Measurements from ENCODE around the gene EIF1AX.
"Not testable (repeated sequence)": the region's sequence is repeated elsewhere in the genome, so short reads cannot be mapped to it uniquely, and the experiment has no call there.

The EIF1AX gene, protein sequence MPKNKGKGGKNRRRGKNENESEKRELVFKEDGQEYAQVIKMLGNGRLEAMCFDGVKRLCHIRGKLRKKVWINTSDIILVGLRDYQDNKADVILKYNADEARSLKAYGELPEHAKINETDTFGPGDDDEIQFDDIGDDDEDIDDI

DNA sequence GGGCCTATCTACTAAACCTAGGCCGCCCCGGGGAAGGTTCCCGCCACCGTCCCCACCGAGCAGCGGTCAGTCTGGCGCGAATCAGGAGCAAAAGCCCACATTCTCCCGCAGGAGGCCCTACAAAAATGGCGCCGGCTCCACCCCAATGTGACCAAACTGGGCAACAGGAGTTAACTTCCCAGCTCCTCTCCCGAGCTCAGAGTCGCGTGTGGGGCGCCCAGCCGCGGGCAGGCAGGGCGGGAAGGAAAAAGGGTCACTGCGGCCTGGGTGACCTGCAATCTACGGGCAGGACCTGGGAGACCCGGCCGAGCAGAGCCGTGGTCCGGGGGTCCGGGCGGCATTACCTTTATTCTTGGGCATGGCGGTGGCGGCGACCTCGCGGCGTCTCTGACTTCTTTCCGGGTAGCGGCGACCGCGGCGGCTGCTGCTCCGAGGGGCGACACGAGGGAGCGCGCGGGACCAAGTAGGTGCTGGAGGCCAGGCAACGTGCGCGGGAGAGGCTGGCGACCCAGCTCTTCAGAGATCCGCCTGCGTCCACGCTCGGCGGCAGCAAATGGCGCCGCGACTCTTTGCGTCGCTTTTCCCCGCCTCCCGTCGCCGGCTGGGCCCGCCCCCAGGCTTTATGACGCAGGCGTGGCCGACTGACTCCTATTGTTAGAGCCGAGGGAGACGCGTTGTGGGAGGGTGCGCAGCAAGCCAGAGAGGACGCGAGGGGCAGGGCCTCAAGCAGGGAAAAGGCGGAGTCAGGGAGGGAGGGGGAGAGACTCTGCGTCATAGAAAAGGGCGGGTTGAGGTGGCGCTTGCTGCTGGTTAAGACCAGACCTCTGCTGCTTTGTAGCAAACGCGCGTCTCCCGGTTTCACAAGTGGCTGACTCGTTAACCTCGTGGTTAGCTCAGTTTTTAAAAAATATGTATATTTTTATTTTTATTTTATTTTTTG lies at the start of gene EIF1AX:
Gene EIF1AX, minus strand, starts transcription at position 558 of the 940 bp plus-strand sequence. Its CDS starts 198 bp downstream, at position 360.
- DNase-seq = peak; percentile 90

GRCh38 chrX:20189171-20189570 lies 47.5 kb upstream of the EIF1AX start:
- no peak for DNase-seq

GRCh38 chrX:20181598-20182329 lies 40.1 kb upstream of the EIF1AX start:
- no peak for DNase-seq

DNA sequence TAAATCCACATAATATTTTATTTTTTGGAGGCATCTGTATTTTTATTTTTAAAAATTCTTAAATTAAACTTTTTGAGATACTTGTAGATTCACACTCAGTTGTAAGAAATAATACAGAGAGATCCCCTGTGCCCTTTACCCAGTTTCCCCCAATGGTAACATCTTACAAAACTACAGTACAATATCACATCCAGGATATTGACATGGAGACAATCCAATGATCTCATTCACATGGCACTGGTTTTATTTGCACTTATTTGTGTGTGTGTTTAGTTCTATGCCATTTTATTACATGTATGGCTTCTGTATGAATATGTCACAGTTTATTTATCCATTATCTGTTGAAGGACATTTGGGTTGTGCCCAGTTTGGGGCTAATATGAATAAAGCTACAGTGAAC lies 35.5 kb upstream of the EIF1AX start:
- no peak for DNase-seq

DNA sequence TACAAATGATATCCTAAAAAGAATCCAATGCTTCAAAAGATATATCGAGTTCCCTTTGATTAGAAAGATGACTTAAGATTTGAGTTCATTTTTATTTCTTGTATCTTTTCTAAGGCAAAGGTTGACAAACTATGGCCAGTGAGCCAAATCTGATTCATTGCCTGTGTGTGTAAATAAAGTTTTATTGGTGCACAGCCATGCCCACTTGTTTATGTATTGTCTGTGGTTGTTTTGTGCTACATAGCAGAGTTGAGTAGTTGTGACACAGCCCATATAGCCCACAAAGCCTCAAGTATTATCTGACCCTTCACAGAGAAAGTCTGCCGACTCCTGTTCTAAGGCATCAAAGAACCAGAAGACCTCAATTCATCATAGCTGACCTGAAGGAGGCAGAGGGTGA lies 32.2 kb upstream of the EIF1AX start:
- DNase-seq = no peak

DNA sequence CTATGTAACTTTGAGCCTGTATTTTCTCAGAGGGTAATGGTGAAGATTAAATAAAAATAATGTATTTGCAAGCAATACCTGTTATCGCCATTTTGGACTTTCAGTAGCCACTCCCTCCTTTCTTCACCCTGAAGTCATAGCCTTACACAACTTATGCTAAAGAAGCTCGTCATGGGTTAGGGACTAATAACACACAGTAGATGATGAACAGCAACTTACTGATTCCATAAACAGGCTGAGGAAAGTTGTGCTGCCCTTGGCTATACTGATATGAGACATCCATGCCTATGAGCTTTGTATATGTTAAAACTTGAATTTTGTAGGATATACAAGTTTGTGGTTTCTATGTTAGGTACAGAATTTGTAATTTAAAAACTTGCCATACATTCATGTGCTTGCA lies 31.7 kb upstream of the EIF1AX start:
- no peak for DNase-seq

- DNase-seq = no peak
These were observed 30.2 kb upstream of the EIF1AX start for GRCh38 chrX:20171887-20172286.

DNA sequence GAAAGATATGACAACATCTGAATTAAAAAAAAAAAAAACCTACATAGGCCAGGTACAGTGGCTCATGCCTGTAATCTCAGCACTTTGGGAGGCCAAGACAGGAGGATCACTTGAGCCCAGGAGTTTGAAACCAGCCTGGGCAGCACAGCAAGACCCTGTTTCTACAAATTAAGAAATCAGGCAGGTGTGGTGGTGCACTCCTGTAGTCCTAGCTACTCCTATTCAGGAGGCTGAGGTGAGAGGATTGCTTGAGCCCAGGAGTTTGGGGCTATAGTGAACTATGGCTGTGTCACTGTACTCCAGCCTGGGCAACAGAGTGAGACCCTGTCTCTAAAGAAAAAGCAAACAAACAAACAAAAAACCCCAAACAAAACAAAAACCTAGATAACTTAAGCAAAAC lies 20.9 kb upstream of the EIF1AX start:
- not testable (repeated sequence) for DNase-seq

GRCh38 chrX:20159797-20160385 lies 18.3 kb upstream of the EIF1AX start:
- DNase-seq = no peak

DNA sequence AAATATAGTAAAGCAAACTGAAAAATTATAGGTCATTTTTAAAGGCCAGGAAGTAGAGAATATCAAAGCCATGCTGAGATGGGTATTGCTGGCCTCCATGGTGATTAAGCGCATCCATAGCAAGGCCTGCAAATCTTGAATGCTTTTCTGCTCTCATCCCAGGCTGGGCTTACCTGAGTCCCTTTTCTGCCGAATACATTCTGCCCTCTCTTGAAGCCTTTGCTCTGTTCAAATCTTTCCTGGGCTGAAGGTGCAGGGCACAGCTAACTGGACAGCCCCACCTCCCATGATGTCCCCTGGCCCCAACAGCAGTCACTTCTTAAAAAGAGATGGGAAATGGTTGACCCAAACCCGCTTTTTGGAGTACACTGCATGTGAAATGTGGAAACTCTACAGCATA lies 10.1 kb upstream of the EIF1AX start:
- no peak for DNase-seq

DNA sequence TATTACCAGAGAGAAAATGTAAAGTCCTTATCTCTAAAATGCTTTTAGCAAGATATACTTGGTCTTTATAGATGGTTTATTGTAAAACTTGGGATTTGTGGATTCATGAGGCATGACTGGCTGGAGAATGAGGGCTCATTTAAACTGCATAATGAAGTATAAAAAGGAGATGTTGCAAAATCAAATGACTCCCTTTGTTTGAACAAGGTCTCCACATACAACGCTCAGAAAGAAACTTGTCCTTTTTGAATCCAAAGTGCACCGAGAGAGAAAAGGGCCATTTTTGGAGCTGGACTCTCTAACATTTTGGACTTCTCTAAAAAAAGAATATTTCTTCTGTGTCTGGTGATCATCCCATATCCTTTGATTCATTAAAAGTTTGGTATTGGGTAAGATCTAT lies 7.7 kb upstream of the EIF1AX start:
- no peak for DNase-seq

DNA sequence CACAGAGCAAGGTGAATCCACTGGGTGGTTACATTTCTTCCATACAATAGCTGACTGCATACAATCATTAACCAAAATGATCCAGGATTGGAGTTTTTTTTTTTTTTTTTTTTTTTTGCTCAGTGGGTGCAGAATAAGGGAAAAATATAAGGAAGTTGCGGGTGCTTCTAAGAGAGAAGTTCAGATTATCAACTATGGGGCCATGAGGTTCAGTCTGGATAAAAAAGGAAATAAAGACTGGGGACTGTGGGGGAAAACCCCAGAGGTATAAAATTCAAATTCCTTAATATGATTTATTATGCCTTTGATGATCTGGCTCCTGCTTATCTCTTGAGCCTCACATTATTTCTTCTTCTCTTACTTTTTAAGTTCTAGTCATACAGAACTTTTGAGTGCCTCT lies 5.9 kb upstream of the EIF1AX start:
- DNase-seq = no peak

- DNase-seq = no peak
These were observed 2.9 kb upstream of the EIF1AX start for GRCh38 chrX:20144491-20144890.

DNA sequence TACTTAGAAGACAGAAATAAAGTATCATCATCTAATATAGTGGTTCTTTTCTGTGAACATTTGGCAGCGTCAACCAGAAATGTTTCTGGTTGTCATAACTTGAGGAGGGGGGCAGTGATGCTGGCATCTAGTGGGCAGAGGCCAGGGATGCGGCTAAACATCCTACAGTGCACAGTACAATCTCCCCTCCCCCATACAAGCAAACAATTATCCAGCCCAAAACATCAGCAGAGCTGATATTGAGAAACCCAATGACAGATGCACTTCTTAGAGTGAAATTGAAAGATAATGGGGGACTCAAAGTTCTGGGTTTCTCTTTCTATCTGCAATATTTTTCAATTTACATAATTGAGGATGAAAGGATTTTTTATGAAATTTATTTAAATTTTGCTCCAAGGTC lies 1.9 kb upstream of the EIF1AX start:
- no peak for DNase-seq

- DNase-seq = no peak
These were observed 1.5 kb upstream of the EIF1AX start for GRCh38 chrX:20143111-20143510.

DNA sequence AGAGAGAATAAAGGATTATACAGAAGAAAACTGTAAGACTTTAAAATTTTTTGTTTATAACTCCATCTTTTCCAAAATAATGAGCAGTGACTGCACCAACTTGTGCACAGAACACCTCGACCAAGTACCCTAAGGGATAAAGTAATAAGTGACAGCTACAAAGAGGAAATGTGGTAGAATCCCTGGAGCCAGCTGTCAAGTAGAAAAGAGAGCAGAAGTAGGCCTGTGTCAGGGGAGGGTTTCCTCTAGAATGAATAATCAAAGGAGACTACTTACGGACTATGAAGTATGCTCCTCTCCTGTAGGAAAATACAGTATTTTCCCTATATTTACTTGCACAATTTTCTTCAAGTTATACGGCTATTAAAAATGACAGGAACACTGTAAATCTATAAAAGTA lies 1.2 kb downstream of the EIF1AX start:
- DNase-seq = no peak

- DNase-seq = no peak
These were observed 1.7 kb downstream of the EIF1AX start for GRCh38 chrX:20139966-20140365.

DNA sequence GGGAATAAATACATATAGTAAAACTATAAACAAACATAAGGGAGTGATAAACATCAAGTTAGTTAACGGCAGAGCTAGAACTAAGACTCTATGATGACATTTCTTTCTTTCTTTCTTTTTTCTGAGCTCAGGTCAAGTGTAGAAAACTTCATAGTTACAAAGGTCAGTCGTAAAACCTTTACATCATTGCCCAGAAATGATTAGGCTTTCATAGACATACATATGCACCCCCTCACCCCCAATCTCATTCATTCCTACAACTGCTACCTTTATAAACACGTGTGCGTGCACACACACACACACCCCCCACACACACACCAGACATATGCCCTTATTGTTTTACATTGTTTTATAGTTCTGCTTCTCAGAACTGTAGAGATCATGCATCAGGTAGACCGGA lies 5.7 kb downstream of the EIF1AX start:
- DNase-seq = no peak

- no peak for DNase-seq
These were observed 9.0 kb downstream of the EIF1AX start for GRCh38 chrX:20132666-20133065.

DNA sequence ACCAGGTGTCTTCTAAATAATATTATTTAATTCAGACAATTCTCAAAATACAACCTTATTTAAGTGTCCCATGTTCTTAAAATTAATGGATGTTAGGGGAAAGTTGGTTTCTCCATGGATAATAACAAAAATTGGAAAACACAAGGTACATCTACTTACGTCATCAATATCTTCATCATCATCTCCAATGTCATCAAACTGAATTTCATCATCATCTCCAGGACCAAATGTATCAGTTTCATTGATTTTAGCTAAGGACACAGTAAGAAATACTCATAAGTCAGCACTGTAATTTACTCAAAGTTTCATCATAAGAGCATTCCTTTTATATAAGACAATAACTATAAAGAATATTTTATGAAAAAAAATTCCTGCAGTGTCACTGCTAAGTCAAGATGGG lies 11.3 kb downstream of the EIF1AX start:
- DNase-seq = no peak

DNA sequence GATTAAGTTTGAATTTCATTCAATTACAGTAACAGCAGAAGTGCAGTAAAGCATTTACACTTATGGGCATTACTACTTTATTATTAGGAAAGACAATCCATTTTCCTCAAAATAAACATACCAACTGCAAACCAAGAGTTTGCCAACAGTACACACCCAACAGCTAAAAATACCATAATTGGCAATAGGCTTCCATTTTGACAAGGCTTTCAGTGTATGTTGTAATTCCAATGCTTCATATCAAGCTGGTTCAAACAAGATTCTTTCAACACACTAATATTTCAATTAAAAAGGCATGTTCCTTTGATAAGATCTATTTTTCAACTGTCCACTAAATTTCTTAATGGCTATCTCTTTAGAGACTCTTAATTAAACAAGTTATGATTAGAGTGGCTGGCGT lies 12.1 kb downstream of the EIF1AX start:
- no peak for DNase-seq

DNA sequence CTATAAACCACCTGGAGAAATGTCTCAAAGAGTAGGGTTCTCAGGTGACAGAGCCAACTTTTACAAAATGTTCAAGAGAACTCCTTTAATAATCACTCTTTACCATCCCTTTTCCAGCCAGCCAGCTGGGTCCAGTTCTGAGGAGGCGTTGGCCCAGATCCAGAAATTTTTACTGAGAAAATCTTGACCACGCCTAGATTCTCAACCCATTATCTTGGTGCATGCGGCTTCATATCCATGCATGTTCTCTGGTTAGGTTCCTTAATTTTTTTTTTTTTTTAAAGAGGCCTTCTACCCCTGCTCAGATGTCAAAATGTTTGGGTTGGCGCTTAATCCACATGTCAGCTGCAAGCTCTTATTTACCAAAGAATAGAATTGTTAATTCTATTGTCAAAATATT lies 13.0 kb downstream of the EIF1AX start:
- no peak for DNase-seq

DNA sequence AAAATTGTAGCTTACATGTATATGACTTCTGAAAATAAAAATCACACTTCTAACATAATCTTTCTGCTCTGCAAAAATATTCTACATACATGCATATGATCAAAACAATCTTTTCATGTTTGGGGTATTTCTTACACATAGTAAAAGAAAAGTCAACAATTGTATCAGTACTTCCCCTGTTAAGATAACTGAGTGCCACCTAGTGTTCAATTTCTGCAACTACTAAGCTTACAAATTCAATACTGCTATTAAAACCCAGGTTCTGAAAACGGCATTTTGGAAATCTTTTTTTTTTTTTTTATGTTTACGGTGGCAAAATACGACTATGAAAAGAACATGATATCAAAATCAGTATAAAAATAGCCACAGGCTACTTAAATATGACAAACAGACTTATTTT lies 14.2 kb downstream of the EIF1AX start:
- not testable (repeated sequence) for DNase-seq

Measured in NCI-H748 treated with DMSO at 0.1 percent for 48 hours (cell line).